ENCODE measurements around the gene ELOB. TPM values are rescaled to one million over a fixed set of nuclear protein-coding genes. Genes with fewer than 3 reads are reported as not detected.

Gene ELOB
- total RNA-seq, 2 donors from 2014 or later, result 264 to 272 TPM

DNA sequence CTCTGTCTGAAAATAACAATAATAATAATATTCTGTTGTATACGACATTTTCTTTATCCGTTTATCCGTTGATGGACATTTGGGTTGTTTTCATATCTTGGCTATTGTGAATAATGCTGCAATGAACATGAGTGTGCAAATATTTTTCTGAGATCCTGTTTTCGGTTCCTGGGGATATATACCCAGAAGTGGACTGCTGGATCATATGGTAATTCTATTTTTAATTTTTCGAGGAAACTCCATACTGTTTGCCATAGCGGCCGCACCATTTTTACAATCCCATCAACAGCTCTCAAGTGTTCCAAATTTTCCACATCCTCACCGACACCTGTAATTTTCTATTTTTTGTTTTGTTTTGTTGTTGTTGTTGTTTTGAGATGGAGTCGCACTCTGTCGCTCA, 15.9 kb upstream of the ELOB start:
- Mint-ChIP-seq H3K4me3 (no peak overlapping the region), H3K9me3 (no peaks in the 10 kb centered on the region)
- WGBS, 2 experiments (ENCODE audit: insufficient coverage in 1 of 2, insufficient read length in 1 of 2), result 93 to 100% methylated on average over 5 to 9 of the region's 10 CpGs

DNA sequence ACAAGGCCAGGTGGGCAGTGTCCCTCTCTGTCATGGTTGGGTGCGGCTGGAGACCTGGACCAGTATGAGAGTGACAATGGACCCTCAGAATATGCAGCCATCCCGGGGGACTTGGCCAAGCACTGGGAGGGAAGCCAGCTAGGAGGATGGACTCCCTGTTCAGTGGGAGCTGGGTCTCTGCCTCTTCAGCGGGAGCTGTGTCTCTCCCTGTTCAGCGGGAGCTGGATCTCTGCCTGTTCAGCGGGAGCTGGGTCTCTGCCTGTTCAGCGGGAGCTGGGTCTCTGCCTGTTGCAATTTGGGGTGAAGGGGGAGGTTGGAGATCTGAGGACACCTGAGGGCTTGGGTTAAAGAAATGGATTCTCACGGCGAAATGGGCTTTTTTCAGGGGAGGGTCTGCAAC, 14.1 kb upstream of the ELOB start:
- peaks cover 18% of the 10 kb centered on the region for H3K27me3 Mint-ChIP-seq (ENCODE audit: insufficient read depth)

More for the DNA sequence above, 15.9 kb upstream of the ELOB start:
- Mint-ChIP-seq H3K27me3 (ENCODE audit: insufficient read depth) (peaks cover 16% of the 10 kb centered on the region), H3K27ac (no peak overlapping the region), H3K36me3 (ENCODE audit: low read depth) (no peaks in the 10 kb centered on the region), H3K4me1 (peaks cover 6% of the 10 kb centered on the region)
- no peak for DNase-seq
- Histone ChIP-seq H3K4me3 (ENCODE audit: low read length) (no peak overlapping the region), H3K4me1 (ENCODE audit: control insufficient read depth, insufficient read depth, low read length) (no peaks in the 10 kb centered on the region), H3K36me3 (ENCODE audit: control insufficient read depth, insufficient read depth, low read length) (no peaks in the 10 kb centered on the region), H3K9me3 (ENCODE audit: control insufficient read depth, low read length) (no peaks in the 10 kb centered on the region), H3K9ac (ENCODE audit: extremely low read depth, low read length, poor library complexity, severe bottlenecking) (no peak overlapping the region), H3K27ac (ENCODE audit: low read depth, low read length) (no peak overlapping the region), H3K27me3 (ENCODE audit: control insufficient read depth, insufficient read depth, low read length, poor library complexity, severe bottlenecking) (peaks cover 8% of the 10 kb centered on the region)
- no peak for TF ChIP-seq CTCF (conservative IDR thresholded peaks at IDR 0.05)

DNA sequence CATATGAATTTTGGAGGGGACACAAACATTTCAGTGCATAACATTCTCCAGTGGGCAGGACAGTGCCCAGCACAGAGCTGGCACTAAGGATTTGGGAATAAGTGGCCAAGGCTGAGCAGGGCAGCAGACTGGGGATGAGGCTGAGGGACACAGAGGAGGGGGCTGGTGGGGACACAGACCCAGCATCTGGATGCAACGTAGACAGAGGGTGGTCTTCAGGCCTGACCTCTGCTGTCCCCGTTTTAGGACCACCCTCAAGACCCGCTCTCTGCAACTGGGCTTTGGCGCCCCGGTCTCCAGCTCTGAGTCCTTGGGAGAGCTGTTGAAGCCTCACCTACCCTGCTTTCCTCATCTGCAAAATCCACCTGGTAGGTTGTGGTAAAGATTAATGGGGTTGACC, 13.6 kb upstream of the ELOB start:
- H3K9ac ChIP-seq (ENCODE audit: extremely low read depth, low read length, poor library complexity, severe bottlenecking), result no peak overlapping the region
- TF ChIP-seq CTCF (conservative IDR thresholded peaks at IDR 0.05), result no peak
- DNase-seq, result peak; percentile 23
- H3K27me3 ChIP-seq (ENCODE audit: control insufficient read depth, insufficient read depth, low read length, poor library complexity, severe bottlenecking), result peaks cover 14% of the 10 kb centered on the region
- no peak overlapping the region for H3K27ac Mint-ChIP-seq
- no peak overlapping the region for H3K27ac ChIP-seq (ENCODE audit: low read depth, low read length)
- H3K36me3 Mint-ChIP-seq (ENCODE audit: low read depth), result no peaks in the 10 kb centered on the region
- no peaks in the 10 kb centered on the region for H3K4me1 ChIP-seq (ENCODE audit: control insufficient read depth, insufficient read depth, low read length)
- WGBS, 2 experiments (ENCODE audit: insufficient coverage in 1 of 2, insufficient read length in 1 of 2), result 93% methylated on average over 3 to 5 of the region's 5 CpGs
- H3K36me3 ChIP-seq (ENCODE audit: control insufficient read depth, insufficient read depth, low read length), result no peaks in the 10 kb centered on the region
- H3K4me3 Mint-ChIP-seq, result no peak overlapping the region
- no peaks in the 10 kb centered on the region for H3K9me3 ChIP-seq (ENCODE audit: control insufficient read depth, low read length)
- peaks cover 20% of the 10 kb centered on the region for H3K27me3 Mint-ChIP-seq (ENCODE audit: insufficient read depth)
- H3K4me3 ChIP-seq (ENCODE audit: low read length), result no peak overlapping the region
- H3K4me1 Mint-ChIP-seq, result peaks cover 6% of the 10 kb centered on the region
- H3K9me3 Mint-ChIP-seq, result no peaks in the 10 kb centered on the region

More for the DNA sequence above, 14.1 kb upstream of the ELOB start:
- Mint-ChIP-seq H3K4me3 (no peak overlapping the region), H3K27ac (no peak overlapping the region), H3K9me3 (no peaks in the 10 kb centered on the region), H3K36me3 (ENCODE audit: low read depth) (no peaks in the 10 kb centered on the region), H3K4me1 (peaks cover 6% of the 10 kb centered on the region)
- no peak for TF ChIP-seq CTCF (conservative IDR thresholded peaks at IDR 0.05)
- DNase-seq, result peak; percentile 29
- H3K27ac ChIP-seq (ENCODE audit: low read depth, low read length), result no peak overlapping the region
- H3K9ac ChIP-seq (ENCODE audit: extremely low read depth, low read length, poor library complexity, severe bottlenecking), result no peak overlapping the region
- peaks cover 8% of the 10 kb centered on the region for H3K27me3 ChIP-seq (ENCODE audit: control insufficient read depth, insufficient read depth, low read length, poor library complexity, severe bottlenecking)
- 91 to 92% methylated on average over 6 to 8 of the region's 8 CpGs for WGBS, 2 experiments (ENCODE audit: insufficient coverage in 1 of 2, insufficient read length in 1 of 2)
- H3K9me3 ChIP-seq (ENCODE audit: control insufficient read depth, low read length), result no peaks in the 10 kb centered on the region
- no peaks in the 10 kb centered on the region for H3K36me3 ChIP-seq (ENCODE audit: control insufficient read depth, insufficient read depth, low read length)
- H3K4me3 ChIP-seq (ENCODE audit: low read length), result no peak overlapping the region
- H3K4me1 ChIP-seq (ENCODE audit: control insufficient read depth, insufficient read depth, low read length), result no peaks in the 10 kb centered on the region

Data from endodermal cell (in vitro differentiated cells).